ENCODE results near the gene NRN1L.
A peak's percentile ranks its signal among the peaks of the same experiment; 100 is the strongest.

NRN1L gene

GRCh38 chr16:67935402-67936123 is 50.9 kb downstream of the NRN1L start:
- peak; percentile 90 to 96 (median 95) for DNase-seq (ENCODE audit: low read depth in 3 of 3)

Measured in stimulated activated CD4-positive, alpha-beta T cell treated with anti-CD3 and anti-CD28 coated beads, TNF-alpha, amount 100 ng/mL, for 48 hours (primary cell).